SK-N-SH treated with all-trans-retinoic acid at 6 μM for 48 hours (cell line): ENCODE measurements around the gene DPM2.

Experiments
- BACH2 ChIP-seq: fragments of 250-450 bp; sonication (Bioruptor Pico); IDR thresholded peaks from 2 replicates; pipeline ENCODE4 v1.9.0; 2021; ENCODE audit warnings: mild to moderate bottlenecking, borderline replicate concordance
- ESRRG ChIP-seq: fragments of 250-450 bp; sonication (Bioruptor Pico); IDR thresholded peaks from 2 replicates; pipeline ENCODE4 v1.6.1; 2021; ENCODE audit warnings: mild to moderate bottlenecking
- OSR1 ChIP-seq: fragments of 250-450 bp; sonication (Bioruptor Pico); IDR thresholded peaks from 2 replicates; pipeline ENCODE4 v1.8.0; 2022; ENCODE audit warnings: moderate library complexity, mild to moderate bottlenecking, inconsistent platforms
- TCF4 ChIP-seq: fragments of 250-450 bp; sonication (Bioruptor Pico); IDR thresholded peaks from 2 replicates; pipeline ENCODE4 v1.8.0; 2021; ENCODE audit warnings: mild to moderate bottlenecking, moderate library complexity, borderline replicate concordance
- TOX ChIP-seq: fragments of 250-450 bp; sonication (Bioruptor Pico); IDR thresholded peaks from 2 replicates; pipeline ENCODE4 v1.8.0; 2021; ENCODE audit warnings: mild to moderate bottlenecking, moderate library complexity, borderline replicate concordance
- ZFP3 ChIP-seq: fragments of 250-450 bp; sonication (Bioruptor Pico); IDR thresholded peaks from 2 replicates; pipeline ENCODE4 v1.5.0; 2020; ENCODE audit warnings: mild to moderate bottlenecking, moderate library complexity
- ZNF70 ChIP-seq: fragments of 450-650 bp; formaldehyde crosslinking; IDR thresholded peaks from 2 replicates; pipeline ENCODE4 v1.5.0; 2020; ENCODE audit warnings: mild to moderate bottlenecking, moderate library complexity

- no peak for TF ChIP-seq ESRRG (CRISPR knock-in tag)
- TF ChIP-seq OSR1 (CRISPR knock-in tag): no peak
- no peak for TF ChIP-seq ZFP3
- no peak for TF ChIP-seq TOX (CRISPR knock-in tag)
- no peak for TF ChIP-seq TCF4
- TF ChIP-seq BACH2 (CRISPR knock-in tag): no peak
- no peak for TF ChIP-seq ZNF70 (CRISPR knock-in tag)
These were observed 24.0 kb upstream of the DPM2 start for GRCh38 chr9:127961613-127962155.
